RKO (cell line): Measurements from ENCODE around the gene BRME1.

Experiments used
- DNase-seq: peaks from one replicate; pipeline ENCODE4 v3.0.0-alpha.2; 2016; ENCODE audit warnings: low spot score

The BRME1 gene

DNA sequence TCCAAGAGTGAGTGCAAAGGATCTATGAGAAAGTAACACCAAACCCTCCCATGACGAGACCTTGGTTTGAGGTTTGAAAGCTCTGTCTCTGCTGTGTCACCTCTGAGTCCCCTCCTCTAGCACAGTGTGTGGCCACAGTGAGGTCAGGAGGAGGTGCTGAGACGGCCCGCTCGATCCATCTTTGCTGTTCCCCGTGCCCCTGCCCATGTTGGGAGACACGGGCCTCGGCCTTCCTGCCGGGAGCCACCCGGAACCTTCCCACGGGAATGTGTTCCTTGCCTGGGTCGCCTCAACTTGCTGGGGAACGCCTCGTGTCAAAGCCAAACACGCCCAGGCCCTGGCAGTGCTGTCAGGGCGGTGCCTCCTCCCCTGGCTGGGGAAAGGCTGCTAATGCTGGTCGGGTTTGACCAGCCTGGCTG is 18.9 kb downstream of the BRME1 start:
- no peak for DNase-seq

DNA sequence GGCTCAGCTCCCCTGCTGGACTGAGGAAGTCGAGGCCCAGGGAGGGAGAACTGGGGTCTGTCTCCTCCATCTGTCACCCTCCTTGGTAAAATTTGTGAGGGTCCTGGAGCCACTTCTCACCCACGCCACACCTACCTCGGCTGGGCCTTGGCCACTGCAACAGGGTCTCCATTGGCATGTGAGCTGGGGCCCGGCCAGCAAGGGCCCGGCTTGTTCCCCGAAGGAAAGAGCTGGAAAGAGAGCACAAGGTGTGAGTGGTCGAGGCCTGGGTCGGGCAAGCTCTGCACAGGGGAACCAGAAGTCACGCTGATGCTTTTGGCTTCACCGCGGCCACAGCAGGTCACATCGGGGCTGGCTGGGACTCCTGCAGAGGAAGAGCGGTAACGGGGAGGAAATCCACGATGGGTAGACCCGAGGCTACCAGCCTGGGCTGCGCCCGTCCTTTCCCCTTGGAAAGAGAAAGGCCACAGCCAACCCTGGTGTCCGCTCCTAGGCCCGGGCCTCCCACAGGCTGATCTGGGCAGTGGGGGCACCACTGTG is 20.0 kb downstream of the BRME1 start:
- no peak for DNase-seq

DNA sequence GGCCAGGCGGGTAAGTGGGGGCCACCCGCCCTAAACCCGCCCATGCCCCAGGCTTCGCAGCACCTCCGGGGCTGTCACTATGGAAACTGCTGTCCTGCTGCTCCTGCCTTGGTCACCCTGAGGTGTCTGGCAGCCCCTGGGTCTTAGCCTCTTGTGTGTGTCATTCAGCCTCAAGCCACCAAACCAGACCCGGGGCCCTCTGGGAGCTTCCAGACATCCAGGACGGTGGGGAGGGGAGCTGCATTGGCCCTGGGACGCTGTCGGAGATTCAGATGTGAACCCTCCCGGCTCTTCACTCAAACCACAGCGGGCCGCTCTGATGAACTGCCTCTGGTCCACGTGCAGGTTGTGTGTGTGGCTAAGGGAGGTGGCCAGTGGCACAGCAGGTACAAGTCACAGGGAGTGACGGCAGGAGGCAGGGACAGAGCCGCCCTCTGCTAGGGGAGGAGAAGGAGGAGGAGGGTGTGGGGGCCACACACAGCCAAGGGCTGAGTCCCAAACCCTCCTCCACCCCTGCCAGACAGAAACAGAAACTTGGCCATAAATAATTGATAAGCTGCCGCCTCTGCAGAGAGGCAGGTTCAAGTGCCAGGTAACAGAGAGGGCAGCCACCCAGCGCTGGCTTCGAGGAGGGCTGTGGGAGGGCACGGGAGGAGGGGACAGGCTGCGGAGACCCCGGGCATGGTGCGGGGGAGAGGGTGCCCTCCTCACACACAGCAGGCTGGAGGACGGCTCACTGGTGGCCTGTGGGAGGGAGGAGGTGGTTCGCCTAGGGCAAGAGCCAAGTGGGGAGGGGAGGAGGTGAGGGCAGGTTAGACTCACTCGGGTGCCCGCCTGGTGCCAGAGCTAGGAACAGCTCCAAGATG is 21.0 kb downstream of the BRME1 start:
- DNase-seq, result no peak

DNA sequence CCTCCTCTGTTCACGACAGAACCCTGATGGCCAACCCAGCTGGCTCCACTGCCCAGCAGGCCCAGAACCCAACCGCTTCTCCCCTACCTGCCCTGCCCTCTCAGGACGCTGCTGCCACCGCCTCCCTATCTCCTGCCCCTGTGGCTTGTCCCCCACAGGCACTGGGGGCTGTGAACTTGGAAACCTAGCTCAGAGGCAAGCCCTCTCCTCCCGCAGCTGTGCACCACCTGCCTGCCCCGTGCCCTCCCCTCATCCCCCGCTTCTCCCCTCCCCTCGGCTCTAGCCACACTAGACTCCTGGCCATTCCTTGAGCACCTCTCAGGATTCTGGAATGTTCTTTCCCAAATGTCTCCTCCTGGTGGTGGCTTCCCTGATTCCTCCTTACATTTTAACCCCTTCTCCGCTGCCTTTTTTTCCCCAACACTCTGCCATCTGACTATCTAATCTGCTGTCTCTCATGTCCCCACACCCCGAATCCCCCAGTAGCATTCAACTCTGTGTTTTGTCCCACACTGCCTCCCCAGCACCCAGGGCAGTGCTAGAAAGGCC is 22.3 kb downstream of the BRME1 start:
- no peak for DNase-seq

DNA sequence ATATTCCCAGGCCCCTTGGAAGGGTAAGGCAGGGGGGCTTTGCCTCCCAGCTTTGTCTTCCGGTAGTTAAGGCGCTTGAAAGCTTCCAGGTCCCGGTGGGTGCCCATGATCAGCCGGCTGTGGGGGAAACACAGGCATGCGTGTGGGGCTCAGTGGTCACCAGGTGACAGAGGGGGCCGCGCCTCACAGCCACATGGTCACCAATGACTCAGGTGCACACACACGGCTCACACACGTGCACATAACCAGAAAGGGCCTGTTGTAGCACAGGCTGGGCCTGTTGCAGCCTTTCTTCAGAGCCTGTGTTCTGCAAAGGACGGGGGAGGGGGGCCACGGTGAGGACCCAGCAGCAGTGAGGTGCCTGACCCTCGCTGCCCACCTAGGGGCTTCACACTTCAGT is 23.1 kb downstream of the BRME1 start:
- DNase-seq, result no peak

DNA sequence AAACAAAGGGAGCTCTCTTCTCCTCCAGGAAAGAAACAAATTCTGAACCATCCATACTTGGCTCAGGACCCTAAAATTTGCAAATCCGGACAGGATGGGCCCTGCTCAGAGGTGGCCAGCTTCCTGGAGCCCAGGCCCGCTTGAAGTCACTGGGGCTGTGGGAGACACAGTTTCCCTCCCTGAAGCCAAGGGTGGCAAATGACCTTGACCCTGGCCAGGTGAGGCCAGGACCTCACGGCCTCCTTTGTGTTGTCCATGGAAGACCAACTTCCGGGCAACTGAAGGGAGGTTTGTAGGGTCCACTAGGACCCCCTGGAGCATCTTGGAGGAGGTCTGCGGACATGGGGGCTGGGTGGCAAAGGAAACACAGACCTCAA is 23.5 kb downstream of the BRME1 start:
- DNase-seq, result no peak

DNA sequence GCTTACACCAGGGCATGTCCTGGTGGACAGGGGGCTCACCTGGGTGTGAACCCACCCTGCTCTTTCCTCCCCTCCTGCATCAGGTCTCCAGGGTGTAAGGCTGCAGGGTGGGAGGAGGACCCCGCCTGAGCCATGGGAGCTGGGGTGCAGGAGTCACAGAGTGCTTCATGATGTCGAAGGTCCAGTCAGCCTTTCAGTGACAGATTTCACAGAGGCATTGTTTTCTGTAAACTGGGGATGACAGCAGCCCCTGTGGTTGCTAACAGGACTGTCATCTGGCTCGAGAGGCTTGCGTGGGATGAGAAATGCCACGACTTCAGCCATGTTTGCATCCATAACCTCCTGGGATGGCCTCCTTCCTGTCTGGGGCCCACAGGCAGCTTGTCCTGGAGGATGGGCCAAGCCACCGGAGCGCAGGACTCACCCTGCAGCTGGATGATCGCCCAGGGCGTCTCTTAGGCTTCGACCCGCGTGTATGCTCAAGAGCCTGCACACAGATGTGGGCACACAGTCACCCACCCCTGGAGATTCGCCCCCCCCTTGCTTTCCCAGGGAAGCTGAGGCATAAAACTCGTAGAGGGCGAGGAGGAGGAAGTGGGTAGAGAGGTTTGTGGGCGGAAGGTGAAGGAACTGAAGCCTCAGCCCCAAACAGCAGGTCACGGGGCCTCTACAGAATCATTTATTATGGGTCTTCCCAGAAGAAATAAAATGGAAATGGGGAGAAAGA is 24.1 kb downstream of the BRME1 start:
- DNase-seq, result no peak

DNA sequence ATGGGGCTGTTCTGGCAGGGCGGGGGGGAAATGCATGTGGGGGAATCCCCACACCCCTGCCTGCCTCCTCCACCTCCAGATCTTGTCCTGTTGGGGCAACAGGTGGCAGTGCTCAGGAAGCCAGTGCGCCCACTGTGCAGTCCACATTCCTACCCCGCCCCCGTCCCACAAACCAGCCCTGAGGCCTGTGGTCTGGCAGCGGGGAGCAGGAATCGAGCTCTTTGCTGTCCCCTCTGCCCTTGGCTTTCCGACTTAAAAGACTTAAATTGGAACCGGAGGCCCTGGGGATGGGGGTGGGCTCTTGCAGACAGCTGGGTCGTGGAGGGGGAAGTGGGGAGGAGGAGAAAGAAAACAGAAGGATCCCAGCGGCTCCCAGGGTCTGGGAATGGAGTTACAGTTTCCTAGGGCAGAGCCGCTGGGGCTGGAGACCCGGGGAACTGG is 24.6 kb downstream of the BRME1 start:
- no peak for DNase-seq

DNA sequence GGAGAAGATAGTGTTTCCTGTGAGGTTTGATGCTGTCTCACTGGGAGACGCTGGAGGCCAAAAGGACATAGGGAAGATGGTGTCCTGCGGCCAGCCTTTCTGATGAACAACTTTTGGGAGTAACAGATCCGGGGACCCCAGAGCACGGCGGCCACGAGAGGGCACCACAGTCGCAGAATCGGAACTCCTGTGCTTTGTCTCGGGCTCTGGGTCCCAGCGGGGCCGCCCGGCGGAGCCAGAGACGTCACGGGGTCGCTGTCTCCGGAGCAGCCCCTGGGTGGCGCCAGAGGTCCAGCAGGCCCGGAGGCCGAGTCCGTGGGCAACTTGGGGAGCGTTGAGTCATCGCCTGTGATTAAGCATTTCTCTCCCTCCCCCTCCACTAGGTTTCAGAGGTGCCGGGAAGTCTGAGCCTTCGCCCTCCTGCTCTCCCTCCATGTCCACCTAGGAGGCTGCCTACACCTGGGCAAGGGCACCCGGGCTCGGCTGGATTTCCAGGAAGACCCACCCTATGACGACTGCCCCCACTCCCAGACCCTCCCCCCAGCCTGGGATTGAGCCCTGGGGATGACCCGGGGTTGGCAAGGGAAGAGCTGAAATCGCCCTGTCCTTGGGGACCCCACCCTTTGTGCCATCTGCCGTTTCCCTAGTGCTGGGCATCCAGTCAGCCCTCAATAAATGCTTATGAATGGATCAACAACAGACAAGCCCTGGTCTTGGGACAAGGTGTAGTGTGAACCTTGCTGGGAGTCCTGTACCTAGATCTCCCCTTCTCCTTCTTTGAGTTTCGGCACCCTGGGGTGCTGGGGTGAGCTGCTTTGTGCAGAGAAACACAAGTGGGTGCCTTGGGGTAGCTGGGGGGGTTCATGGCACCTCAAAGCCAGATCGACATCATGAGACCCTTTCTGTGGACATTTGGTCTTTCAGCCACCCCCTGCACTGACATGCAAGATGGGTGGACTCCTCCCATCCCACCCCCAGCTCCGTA is 25.6 kb downstream of the BRME1 start:
- DNase-seq, result peak; percentile 97

DNA sequence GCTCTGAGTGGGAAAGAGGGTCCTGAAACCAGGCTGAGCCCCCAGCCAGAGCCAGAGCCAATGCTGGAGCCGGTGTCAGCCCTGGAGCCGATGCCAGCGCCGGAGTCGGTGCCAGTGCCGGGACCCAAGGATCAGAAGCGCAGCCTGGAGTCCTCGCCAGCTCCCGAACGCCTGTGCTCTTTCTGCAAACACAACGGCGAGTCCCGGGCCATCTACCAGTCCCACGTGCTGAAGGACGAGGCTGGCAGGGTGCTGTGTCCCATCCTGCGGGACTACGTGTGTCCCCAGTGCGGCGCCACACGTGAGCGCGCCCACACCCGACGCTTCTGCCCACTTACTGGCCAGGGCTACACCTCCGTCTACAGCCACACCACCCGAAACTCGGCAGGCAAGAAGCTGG is 28.6 kb downstream of the BRME1 start:
- no peak for DNase-seq

DNA sequence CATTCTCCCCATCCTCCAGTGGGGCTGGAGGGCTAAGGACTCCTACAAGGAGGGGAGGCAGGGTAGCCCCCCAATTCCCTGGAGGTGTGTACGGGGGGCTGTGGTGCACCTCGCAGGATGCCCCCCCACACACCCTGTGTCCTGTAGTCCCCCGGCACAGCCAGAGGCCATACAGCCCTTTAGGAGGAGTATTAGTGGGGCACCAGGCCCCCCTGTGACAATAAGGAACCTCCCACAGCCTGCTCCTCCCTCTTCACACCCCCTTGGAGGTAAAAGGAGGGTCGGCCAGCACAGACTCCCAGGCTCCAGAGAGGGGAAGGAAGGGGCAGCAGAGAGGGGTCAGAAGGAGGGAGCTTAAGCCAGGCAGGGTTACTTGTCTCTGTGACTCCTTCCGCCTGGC is 29.1 kb downstream of the BRME1 start, which contains the start of gene NANOS3:
Gene NANOS3 (plus strand): TSS at position 301 of the 400 bp plus-strand sequence. CDS start 115 bp downstream, outside the sequence.
- DNase-seq, result no peak

DNA sequence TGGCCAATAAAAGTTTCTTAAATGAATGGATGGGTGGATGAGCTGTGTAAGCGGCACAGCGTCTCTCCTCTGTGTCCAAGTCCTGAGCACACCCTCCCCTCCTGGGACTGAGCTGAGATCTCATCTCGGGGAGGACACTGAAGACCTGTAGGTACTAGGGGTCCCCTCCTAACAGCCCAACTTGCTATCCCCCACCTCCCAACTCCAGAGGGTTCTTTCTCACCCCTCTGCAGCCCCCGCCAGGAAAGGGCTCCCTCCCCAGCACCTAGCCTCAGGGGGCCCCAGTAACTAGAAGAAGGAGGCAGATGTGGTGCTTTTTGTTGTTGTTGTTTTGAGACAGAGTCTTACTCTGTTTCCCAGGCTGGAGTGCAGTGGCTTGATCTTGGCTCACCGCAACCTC is 30.1 kb downstream of the BRME1 start:
- DNase-seq, result no peak

DNA sequence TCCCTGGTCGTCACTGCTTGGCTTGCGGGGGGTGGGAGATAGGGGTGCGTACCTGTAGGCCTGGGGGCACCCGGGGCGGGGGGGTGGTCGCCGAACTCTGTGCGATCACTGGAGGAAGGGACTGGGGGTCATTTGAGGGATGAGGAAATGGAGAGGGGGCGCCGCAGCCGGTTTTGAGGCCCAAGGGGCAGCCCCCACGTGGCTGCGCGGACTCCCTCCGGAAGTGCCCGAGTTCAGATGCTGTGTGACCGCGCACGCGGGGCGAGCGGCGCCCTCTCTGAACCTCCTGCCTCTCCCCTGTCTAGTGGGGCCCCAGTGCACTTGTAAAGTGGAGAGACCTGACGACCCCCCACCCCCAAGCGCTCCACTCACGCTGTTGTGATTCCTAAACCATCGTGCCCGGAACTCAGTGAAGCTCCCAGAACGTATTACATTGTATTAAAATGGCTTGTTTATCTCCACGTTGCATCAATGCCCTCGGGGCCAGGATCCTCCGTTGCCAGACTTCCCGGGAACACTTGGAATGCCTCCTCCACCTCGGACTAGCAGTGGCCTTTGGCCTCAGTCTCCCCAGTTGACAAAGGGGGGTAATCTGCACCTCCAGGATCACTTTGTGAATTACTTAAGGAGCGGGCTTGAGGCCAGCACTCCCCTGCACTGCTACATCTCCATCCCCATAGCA is 31.9 kb downstream of the BRME1 start:
- no peak for DNase-seq

DNA sequence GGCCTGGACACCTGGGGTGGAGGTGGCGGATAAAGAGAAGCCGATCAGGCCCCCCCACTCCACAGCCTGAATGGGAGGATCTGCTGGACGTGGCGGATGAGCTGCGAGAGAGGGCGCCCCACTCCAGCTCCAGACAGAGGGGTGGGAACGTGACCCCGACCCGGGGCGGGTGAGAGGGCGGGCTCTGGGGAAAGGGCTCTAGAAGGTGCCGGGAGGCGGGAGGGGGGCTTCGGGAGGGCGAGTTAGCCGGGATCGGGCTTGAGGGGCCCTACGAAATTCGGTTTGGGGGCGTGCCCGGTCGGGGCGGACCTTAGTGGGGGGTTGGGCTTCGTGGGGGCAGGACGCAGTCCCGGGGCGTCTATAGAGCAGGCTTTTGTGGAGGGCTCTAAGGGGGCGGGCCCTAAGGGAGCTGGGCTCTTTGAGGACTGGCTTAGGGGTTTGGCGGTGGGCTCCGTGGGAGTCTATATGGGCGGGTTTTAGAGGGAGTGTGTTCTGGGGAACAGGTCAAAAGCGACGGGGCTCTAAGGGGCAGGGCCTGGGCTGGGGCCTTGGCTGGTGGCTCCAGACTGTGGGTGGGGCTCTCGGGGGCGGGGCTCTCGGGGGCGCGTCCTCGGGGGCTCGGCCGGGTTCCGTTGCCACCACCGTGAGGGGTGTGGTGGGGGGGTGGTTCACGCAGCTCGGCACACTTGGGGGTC is 33.1 kb downstream of the BRME1 start:
- DNase-seq, result no peak

DNA sequence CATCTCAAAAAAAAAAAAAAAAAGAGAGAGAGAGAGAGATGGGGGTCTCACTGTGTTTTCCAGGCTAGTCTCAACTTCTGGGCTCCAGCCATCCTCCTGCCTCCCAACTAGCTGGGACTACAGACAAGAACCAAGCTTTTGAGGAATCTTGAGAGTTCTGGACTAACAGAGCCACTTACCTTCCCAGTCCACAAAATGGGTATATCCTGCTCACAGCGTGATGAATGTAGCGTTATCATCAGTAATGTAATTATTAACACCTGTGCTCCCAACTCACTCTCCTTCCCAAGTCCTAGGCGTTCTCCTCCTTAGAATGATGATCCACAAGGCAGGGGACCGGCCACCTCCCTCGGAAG is 33.6 kb downstream of the BRME1 start:
- no peak for DNase-seq

DNA sequence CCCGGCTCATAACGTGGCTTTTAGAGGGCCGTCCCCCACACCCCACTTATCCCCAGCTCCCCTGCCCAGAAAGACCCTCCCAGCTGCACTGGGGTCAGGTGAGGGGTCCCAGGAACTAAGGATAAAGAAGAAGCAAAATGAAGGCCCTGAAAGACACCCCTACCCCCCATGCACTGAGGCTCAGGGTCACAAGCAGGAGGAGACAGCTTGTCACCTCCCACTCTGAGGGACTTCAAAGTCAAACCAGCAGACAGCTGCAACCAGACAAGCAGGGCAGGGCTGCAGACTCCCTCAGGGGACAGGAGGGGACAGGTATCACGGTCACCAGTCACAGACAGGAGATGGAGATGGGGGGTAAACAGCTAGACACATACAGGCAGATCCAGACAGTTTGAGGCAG is 35.0 kb downstream of the BRME1 start:
- DNase-seq, result no peak

DNA sequence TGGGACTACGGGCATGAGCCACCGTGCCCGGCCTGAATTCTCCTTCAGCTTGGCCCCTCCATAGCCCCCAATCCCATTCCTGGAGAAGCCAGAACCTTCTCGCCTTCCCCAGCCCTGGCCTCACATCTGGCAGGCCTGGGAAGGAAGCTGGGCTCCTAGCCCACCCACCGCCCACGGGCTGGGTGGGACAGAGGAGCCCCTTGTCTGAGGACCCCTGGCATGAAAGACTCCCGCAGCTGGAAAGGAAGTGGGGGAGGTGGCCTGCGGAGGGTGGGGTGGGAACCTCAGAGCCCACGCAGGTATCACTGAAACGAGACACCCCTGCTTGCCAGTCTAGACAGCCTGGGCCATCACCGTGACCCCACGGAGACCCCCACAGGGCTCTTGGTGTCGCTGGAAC is 36.6 kb downstream of the BRME1 start:
- no peak for DNase-seq

DNA sequence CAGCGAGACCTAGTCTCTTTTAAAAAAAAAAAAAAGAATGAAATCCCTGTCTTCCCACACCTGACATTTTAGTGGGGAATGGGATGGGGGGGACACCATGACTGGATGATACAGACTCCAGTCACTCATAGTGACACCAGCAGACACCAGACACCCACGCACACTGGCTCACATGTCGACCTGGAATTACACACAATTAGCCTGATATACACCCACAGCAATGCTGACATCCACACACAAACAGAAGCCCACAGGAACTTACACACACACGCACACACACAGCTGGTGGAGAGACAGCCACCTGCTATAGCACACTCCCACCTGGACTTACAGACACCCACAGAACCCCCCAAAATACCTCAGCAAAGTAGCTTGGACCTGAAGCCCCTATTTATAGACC is 37.3 kb downstream of the BRME1 start:
- no peak for DNase-seq

DNA sequence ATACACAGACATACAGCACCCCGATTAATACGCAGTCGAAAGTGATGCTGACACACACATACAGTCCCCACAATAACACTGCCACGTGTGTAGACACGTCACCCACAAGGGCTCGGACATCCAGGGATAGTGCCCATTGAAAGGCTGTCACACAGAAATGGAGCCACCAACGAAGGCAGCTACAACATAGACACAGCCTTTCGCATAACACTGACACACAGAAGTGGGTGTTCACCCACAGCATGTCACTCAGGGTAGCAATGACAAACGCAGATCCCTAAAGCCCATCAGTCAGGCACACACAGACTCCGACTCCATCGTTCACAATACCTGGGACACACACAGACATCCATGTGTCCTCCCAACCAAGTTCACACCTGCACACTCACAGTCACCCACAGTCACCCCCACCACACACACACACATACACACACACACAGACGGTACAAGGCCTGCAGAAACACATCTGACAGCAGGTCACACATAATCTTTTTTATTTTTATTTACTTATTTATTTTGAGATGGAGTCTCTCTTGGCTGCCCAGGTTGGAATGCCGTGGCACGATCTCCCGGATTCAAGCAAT is 39.4 kb downstream of the BRME1 start:
- no peak for DNase-seq
